Astrocyte (in vitro differentiated cells and primary cell): ENCODE results near the gene ZNF641.

Source experiments
- CTCF ChIP-seq: IDR thresholded peaks from 2 replicates; pipeline ENCODE4 v1.5.1; 2011; ENCODE audit warnings: low read depth, mild to moderate bottlenecking, inconsistent platforms, low read length, moderate library complexity; ENCODE audit not compliant: insufficient read depth
- EZH2 ChIP-seq: IDR thresholded peaks from 2 replicates; pipeline ENCODE4 v1.6.1; 2012; ENCODE audit warnings: mild to moderate bottlenecking, low read length, inconsistent platforms; ENCODE audit not compliant: insufficient read depth

- TF ChIP-seq CTCF (no peak), EZH2 (no peak)
Observed at GRCh38 chr12:48390026-48390425, 39.3 kb upstream of the ZNF641 start.
